Measurements from ENCODE around the gene PLA1A.

The PLA1A gene

DNA sequence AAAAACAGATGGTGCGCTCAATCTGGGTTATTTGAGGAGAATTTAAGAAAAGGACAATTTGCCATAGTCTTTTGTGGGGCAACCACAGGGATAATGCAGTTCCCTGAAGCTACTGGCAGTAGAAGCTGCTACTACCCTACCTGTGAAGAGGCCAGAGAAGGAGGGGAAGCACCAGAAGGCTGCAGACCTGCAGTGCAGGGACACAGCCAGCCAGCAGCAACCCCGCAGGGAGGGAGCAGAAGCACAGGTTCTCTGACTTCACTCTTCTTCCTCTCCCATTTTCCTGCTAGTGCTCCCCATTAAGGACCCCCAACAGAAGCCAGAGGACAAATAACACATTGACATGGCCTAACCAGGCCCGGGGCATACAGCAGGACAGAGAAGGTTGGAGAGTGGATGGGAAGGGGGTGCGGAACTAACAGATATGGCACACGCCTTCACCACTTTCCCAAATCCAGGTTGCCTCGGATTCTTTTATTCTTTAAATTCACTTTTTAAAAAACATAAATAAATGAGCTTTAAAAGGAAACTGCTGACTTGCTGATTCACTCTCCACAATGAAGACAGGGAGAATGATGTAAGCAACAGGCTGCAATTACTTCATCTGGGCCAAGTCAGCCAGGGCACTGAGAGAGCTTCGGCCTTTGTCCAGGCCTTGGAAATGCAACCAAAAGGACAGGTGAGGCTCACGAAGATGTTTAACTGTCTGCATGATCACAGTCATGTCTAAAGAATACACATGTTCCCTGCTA, 32.6 kb downstream of the PLA1A start:
- no peak for DNase-seq (ENCODE audit: low read depth, low spot score)

DNA sequence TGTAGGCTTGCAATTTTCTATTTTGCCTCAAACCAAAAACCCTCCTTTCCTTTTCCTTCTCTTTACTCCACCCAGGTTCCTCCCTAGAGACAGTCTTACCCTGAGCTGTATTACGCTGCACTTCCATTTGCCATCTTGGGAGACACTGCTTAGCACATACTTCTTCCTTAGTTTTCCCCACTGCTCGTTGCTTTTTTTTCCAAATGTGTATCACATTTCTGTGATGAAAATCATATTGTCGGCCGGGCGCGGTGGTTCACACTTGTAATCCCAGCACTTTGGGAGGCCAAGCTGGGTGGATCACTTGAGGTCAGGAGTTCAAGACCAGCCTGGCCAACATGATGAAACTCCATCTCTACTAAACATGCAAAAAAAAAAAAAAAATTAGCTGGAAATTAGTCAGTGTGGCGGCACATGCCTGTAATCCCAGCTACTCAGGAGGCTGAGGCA, 33.2 kb downstream of the PLA1A start:
- H3K4me3 ChIP-seq (ENCODE audit: low read length): no peak overlapping the region
- no peak for DNase-seq (ENCODE audit: low read depth, low spot score)

More for the DNA sequence above, 32.6 kb downstream of the PLA1A start:
- no peak overlapping the region for H3K4me3 ChIP-seq (ENCODE audit: low read length)

DNA sequence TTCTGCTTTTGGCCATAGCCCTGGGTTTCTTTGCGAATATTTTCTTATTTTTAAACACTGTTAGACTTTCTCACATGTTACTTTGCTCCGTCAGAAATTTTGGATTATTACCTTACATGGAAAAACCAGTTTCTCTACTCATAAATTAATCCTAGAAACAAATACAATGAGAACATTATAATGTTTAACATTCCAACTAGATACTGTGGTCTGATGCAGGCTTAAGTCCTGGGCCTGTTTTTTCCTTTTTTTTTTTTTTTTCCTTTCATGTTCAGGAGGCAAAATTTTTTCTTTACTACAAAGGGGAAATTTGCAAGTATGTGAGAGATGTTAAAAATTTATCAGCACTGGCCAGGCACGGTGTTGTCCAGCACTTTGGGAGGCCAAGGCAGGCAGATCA, 33.8 kb downstream of the PLA1A start:
- H3K4me3 ChIP-seq (ENCODE audit: low read length): no peak overlapping the region
- no peak for DNase-seq (ENCODE audit: low read depth, low spot score)

DNA sequence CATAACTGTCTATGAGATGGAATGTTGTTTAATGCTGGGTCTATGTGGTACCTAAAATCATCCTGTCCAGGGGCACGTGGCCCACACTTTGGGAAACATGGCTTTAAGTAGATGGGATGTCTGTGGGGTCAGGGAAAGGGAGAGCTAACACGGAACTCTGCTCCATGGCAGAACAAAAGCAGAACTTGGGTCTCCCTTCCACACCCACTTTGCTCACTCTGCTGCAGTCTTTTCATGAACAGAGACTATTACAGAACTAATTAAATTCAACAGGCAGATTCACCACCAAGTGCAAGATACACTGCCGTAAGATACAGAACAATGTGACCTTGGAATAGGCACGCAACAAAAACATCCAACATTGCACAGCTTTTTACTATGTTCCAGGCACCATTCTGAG, 34.5 kb downstream of the PLA1A start:
- no peak overlapping the region for H3K4me3 ChIP-seq (ENCODE audit: low read length)
- no peak for DNase-seq (ENCODE audit: low read depth, low spot score)

DNA sequence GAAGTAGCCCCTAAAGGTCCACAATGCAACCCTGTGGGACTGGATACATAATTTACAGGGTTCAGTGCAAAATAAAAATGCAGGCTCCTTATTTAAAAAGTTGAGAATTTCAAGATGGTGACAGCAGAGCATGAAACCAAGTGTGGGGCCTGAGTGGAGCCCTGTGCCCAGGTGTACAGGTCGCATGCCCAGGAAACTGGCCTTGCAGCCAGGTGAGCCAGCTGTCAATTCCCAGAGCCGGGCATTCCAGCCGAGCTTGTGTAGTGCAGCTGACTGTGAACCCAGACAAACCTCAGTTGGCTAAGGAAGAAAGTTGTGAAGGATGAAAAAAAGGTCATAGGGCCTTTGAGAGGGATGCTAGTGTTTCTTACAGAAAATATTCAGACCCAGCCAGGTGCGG, 35.1 kb downstream of the PLA1A start:
- no peak for DNase-seq (ENCODE audit: low read depth, low spot score)
- no peak overlapping the region for H3K4me3 ChIP-seq (ENCODE audit: low read length)

DNA sequence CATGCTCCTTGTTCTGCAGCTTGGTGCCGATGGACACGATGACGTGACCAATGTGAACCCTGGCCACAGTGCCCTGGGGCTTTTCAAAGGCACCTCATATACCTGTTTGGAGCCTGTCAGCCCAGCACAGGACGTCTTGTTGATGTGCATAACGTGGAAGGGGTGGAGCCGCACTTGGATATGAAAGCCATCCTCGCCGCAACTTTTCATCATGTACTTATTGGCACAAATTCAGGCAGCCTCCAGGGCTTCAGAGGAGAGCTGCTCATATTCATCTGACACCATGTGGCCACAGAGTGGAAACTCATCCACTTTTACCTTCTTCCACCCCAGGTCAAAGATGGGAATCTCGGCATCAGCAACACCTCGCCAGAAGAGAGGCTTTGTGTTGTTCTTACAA, 38.0 kb downstream of the PLA1A start:
- DNase-seq (ENCODE audit: low read depth, low spot score): no peak
- no peak overlapping the region for H3K4me3 ChIP-seq (ENCODE audit: low read length)

DNA sequence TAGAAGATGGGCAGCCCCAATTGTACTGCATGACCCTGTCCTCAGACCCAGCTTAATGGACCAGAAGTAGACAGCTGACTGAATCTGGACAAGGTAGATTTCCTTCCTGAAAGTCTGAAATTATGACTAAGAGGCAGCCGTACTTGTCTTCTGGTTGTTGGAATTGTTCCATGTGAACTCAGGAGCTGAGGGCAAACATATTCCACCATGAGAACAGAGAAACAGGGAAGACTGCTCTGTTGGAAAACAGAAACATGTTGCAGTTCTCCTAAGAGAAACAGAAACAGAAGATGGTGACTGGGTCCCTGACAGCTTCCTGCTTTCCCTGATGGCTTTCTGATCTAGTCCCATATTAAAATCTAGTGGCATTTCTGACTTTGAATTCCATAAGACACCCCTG, 38.6 kb downstream of the PLA1A start:
- H3K4me3 ChIP-seq (ENCODE audit: low read length): no peak overlapping the region
- DNase-seq (ENCODE audit: low read depth, low spot score): no peak

DNA sequence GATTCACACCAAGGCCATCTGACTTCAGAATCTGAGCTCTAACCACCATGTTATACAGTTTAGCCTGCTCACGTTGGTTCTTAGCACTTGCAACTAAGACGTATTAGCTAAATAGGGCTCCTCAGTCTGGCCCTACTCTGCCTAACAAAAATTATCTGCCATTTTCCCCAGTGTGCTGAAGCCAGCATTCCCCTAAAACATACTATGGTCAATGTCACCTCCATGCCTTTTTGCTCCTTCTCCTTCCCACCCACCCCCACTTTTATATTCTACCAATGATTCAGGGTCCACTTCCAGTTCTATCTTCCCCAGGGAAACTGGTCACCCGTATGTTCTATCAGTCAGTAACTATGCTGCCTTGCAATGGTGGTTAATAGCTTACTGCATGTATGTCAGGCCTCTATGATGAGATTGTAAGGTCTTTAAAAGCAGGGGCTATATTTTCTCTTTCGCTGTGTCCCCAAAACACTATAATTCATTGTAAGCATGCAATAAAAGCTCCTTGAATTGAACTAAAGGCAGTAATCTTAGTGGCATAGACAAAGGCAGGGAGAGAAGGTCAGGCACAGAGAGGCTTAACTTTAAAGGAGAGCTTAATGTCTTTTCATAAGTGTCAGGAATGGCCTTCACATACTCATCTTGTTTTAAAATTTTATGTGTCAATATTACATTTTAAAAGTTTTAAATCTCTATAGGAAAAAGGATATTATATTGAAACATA, 39.4 kb downstream of the PLA1A start:
- DNase-seq (ENCODE audit: low read depth, low spot score): no peak
- no peak overlapping the region for H3K4me3 ChIP-seq (ENCODE audit: low read length)

DNA sequence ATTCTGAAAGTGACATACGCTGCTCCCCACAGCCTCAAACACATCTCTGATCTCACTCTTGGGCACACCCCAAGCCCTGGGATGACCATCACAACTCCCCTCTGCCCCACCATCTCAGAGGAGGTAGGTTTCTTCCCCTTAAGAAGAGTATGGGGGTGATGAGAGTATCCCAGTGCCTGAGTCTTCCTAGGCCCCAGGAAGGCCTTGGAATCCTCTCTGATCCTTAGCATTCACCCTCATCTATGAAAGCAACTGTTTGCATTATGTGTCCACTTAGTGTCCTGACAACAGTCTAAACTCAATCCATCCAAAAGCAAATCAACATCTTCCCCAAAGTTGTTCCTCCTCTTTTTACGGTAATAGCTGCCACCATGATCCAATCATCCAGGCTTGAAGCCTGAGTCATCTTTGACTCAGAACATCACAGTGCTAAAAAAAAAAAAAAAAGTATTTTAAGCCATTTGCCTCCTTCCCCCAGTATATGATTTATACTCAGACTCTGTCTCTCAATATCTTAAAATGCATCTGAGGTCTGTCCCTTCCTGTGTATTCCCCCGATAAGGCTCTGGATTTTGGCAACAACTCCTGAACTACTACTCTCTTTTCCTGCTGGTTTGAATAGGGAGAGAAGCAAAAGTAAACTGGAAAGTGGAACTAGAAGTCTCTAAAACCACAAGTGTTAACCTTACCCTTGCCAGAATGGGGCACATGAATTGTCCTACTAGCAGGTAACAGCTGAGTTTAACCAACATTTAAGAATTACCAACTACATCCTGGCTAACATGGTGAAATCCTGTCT, 40.2 kb downstream of the PLA1A start:
- H3K4me3 ChIP-seq (ENCODE audit: low read length): no peak overlapping the region
- DNase-seq (ENCODE audit: low read depth, low spot score): no peak

DNA sequence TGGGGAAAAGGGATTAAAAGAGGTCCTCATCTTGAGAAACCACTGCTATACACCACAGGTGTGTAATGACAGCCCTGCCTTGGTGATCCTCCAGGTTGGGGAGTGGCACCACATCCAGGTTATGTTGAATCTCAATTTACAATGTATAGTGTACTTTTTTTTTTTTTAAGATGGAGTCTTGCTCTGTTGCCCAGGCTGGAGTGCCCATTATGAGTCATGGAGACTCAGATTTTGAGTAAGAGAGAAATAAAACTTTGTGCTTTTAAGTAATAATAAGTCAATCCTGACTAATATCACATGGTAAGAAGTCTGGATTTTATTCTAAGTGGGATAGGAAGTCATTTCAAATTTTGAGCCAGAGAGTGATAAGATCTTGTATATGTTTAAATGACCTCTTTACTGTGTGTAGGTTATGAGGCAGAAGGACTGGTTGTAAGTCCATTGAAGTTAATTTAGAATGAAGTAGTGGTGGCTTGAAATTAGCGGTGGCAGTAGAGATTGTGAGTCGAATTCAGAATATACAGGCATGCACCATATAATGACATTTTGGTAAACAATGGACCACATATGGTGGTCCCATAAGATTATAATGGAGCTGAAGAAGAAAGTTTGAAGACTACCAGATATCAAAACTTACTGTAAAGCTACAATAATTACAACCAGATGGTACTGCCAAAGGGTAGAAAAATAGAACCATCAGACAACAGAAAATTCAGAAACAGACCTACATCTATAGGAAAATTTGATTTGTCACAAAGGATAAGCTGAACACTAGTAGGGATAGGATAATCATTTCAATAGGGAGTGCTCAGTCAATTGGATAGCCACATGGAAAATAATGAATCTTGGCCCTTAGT, 42.0 kb downstream of the PLA1A start:
- no peak overlapping the region for H3K4me3 ChIP-seq (ENCODE audit: low read length)
- no peak for DNase-seq (ENCODE audit: low read depth, low spot score)

DNA sequence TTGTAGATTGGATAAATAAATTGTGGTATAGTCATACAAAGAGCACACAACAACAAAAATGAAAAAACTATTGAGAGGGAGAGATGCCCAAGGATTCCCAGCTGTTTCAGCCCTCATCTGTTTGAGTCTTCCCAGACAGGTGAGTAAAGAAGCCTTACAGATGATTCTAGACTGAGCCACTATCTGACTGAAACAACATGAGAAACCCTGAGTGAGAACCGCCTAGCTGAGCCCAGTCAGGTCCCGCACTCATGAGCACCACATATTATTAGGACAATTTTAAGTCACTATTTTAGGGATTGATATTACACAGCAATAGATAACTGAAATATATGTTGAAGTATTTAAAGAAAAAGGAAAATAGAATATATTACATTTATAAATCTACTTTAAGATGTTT, 43.7 kb downstream of the PLA1A start:
- DNase-seq (ENCODE audit: low read depth, low spot score): no peak
- no peak overlapping the region for H3K4me3 ChIP-seq (ENCODE audit: low read length)

DNA sequence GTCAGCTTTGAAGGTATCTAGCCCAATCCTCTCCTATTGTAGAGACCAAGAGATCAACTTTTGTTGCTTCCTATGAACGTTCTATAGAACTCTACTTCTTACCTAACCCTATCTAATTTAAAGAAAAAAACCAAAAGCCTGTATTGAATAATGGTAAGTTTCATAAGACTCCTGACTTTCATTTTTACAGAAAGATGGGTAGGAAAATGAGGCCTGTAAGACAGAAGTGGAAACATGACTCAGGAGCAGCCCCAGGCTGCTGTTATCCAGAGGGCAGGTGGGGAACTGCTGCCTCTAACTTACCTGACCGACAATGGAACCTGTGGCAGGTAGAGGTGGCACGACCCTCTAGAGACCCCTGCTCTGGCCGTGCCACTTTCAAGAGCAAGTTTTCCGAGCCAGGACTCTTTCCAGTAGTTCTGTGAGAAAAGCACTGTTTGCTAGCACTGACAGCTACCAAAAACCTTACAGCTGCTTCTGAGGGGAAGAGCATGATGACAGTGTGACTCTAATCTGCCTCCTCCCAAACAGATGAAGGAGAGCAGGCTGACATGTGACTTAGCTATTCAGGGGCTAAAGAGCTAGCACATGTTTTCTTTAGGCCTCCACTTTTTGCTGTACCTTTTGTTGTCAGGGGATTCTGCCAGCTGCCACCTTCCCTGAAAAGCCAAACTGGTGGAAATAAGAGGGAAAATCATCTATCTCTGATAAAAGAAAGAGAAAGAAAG, 45.2 kb downstream of the PLA1A start:
- no peak for DNase-seq (ENCODE audit: low read depth, low spot score)
- H3K4me3 ChIP-seq (ENCODE audit: low read length): no peak overlapping the region

DNA sequence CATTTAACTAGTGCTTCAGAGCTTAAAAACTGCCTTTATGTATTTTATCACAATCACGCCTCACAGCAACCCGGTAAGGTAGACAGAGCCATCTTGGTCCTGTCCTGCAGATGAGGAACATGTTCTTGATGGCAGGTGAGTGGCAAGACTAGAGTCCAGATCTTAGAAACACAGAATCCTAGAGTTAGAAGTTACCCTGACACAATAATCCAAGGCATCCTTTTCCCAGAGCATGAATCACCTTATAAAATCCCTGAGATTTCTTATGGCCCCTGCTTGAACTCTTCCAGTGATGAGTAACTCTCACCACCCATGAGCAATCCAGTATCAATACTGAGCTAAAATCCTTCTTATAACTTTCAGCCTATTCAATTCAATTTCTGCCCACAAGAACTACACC, 45.8 kb downstream of the PLA1A start:
- no peak for DNase-seq (ENCODE audit: low read depth, low spot score)
- no peak overlapping the region for H3K4me3 ChIP-seq (ENCODE audit: low read length)

DNA sequence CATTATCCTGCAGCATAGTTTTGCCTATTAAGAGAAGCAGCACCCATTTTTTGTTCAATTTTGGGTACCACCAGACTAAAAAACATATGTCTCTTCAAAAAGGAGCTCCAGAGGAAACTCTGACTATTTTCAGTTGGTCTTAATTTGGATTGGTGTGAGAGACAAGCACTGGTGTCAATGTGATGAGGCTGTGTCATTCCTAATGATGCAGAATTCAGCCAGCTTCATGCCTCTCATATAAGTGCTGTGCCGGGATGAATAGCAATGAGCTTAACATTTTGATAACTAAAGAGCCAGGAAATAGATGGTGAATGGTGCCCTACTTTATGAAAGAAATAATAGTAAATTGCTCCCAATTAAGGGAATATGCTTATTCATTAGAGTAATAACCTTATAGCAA, 46.8 kb downstream of the PLA1A start:
- H3K4me3 ChIP-seq (ENCODE audit: low read length): no peak overlapping the region
- no peak for DNase-seq (ENCODE audit: low read depth, low spot score)

DNA sequence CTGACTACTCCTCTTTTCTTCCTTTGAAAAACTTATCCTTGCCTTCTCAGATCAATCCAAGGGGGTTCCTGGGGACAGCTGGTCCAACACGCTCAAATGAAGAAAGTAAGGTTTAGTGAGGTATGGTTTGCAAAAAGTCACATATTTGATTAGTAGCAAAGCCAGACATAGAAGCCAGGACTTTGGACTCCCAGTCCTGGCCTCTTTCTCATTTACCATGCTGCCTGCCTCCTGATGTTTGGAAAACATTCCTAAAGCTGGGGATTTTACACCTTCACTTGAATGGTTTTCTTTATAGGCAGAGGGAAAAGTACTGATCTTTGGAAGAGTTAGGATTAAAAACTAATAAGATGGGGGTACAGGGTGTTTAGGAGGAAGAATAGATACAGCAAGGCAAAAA, 48.1 kb downstream of the PLA1A start:
- no peak overlapping the region for H3K4me3 ChIP-seq (ENCODE audit: low read length)

DNA sequence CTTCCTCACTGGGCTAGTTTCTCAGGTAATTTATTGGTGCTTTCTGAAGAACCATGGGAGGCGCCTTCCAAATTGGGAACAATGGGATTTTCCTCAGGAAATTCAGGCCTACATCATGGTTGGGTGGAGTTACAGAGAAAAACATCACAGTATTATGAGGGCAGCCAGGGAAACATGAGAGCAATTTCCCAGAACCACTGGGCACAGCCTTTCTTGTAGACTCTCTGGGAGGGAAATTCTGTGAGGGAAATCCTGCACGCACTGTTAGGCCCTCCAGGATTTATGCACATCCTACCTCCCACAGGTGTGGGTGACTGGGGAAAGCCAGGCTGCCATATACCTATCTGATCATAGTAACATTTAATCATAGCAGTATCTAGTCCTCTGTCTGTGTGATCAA, 49.5 kb downstream of the PLA1A start:
- H3K4me3 ChIP-seq (ENCODE audit: low read length): no peak overlapping the region
- no peak for DNase-seq (ENCODE audit: low read depth, low spot score)

More for the DNA sequence above, 48.1 kb downstream of the PLA1A start:
- no peak for DNase-seq (ENCODE audit: low read depth, low spot score)

DNA sequence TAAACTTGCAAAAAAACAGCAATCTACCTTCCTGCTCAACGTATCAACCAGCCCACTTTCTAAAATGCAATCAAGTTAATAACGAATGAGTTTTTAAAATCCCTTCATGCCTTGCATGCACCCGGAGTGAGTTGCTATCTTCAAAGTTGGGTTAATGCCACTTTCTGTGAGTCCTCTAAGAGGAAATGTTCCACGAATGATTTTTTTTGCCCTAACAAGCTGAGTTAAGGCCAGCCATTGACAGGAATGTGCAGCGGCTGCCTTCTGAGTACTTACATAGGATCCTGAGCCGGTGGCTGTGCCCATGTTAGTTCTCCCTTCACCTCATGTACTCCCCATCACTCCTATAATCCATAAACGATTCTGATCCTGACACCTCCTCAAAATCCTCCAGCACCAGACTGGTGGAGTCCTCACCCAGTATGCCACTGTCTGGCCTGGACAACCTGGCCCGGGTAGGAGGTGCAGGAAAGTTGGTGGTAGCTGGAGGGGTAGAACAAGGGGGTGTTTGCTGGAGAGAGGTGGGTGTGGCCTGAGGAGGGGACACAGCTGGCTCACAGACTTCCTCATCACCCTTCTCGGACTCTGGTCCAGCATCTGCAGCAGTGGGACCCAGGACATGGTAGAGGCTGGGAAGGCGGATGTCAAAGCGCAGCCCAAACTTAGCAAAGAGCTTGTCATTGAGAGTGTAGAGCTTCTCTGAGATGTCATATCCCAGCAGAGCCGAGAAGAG, 50.3 kb downstream of the PLA1A start:
- no peak for DNase-seq (ENCODE audit: low read depth, low spot score)
- no peak overlapping the region for H3K4me3 ChIP-seq (ENCODE audit: low read length)

DNA sequence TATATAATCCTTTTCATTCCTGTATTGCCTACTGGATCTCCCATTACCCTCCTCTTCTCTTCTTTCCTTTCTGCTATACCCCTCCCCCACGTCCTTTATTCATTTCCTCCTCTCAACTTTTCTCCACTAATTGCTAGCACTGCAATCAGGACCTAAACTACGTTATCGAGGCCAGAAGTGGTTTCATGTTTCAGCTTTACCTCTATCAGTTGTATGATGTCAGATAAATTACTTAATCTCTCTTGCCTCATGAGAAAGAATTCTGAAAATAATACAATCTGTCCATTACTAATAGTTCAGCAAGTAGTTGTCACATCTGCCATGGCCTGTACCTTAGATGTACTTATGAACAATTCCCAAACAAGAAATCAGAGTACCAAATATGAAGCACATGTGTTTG, 52.1 kb downstream of the PLA1A start:
- DNase-seq (ENCODE audit: low read depth, low spot score): no peak
- H3K4me3 ChIP-seq (ENCODE audit: low read length): no peak overlapping the region
